HG02678 (cell line): Measurements from ENCODE around the gene OR3A3.

Experiments used
- ATAC-seq: cut with Tn5 transposase; IDR thresholded peaks from one replicate; pipeline ENCODE4 v1.9.1; 2021; ENCODE audit warnings: mild to moderate bottlenecking, moderate library complexity; ENCODE audit not compliant: unreplicated experiment

OR3A3 gene

GRCh38 chr17:3471599-3471998 lies 60.4 kb downstream of the OR3A3 start, which contains the start of gene SPATA22:
Gene SPATA22, minus strand, starts transcription at chr17:3471819. Its CDS starts 2,494 bp downstream, at chr17:3469325.
- ATAC-seq = no peak

GRCh38 chr17:3472137-3472536 lies 61.0 kb downstream of the OR3A3 start:
- no peak for ATAC-seq
